Measurements from ENCODE around the gene CDH4. TPM values are rescaled to one million over a fixed set of nuclear protein-coding genes. Genes with fewer than 3 reads are reported as not detected.

Gene CDH4
- total RNA-seq, 1 experiment from 2014 or later: not detected

DNA sequence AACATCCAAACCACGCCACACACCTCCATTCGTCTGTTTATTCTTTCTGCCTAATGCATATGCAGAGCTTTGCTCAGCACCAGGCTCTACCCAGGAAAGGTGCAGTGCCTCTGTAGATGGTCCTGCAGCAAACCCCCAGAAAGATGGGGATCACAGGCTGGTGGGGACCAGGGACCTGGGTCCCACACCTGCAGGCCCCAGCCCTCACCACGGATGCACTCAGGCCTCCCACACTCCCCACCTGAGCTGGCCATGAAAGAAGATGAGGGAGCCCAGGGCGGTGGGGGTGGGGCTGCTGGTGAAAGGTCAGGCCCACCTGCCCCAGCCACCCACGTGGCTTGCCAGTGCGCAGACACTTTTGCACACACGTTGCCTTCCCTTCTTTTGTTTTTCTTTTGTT, 595.9 kb downstream of the CDH4 start:
- BruUV-seq (replicated peaks): no TSS peak

GRCh38 chr20:61848851-61849250, 596.8 kb downstream of the CDH4 start:
- H3K36me3 ChIP-seq (ENCODE audit: control insufficient read depth, insufficient read depth, low read length): no peaks in the 10 kb centered on the region
- no peaks in the 10 kb centered on the region; the same call in 1 of the 2 replicates for H3K27me3 ChIP-seq (ENCODE audit: control insufficient read depth, insufficient read depth, low read length)
- no peaks in the 10 kb centered on the region for H3K4me1 ChIP-seq (ENCODE audit: control insufficient read depth, insufficient read depth, low read length)
- in situ Hi-C loops (cut with HindIII; ENCODE audit: low pct_unique_long_range_greater_than_20kb, low sequenced_read_pairs): no loop called here
- H3K27ac ChIP-seq (ENCODE audit: low read length): no peak overlapping the region
- CTCF ChIA-PET: no interaction called here
- no TSS peak for BruUV-seq (replicated peaks)
- TF ChIP-seq REST (IDR thresholded peaks at IDR 0.05; ENCODE audit: insufficient read depth in 1 of 2, low read depth in 2 of 2, low read length in 1 of 2) (no peak), TCF7L2 (IDR thresholded peaks at IDR 0.05; ENCODE audit: low read depth, low read length) (no peak), SIN3A (IDR thresholded peaks at IDR 0.05; ENCODE audit: borderline replicate concordance, insufficient read depth, low read depth, low read length) (no peak), POLR2AphosphoS5 (IDR thresholded peaks at IDR 0.05; ENCODE audit: low read depth, low read length) (no peak)
- TF ChIP-seq, protein P1, sequence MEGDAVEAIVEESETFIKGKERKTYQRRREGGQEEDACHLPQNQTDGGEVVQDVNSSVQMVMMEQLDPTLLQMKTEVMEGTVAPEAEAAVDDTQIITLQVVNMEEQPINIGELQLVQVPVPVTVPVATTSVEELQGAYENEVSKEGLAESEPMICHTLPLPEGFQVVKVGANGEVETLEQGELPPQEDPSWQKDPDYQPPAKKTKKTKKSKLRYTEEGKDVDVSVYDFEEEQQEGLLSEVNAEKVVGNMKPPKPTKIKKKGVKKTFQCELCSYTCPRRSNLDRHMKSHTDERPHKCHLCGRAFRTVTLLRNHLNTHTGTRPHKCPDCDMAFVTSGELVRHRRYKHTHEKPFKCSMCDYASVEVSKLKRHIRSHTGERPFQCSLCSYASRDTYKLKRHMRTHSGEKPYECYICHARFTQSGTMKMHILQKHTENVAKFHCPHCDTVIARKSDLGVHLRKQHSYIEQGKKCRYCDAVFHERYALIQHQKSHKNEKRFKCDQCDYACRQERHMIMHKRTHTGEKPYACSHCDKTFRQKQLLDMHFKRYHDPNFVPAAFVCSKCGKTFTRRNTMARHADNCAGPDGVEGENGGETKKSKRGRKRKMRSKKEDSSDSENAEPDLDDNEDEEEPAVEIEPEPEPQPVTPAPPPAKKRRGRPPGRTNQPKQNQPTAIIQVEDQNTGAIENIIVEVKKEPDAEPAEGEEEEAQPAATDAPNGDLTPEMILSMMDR (IDR thresholded peaks at IDR 0.05): no peak
- intact Hi-C loops (cut with micrococcal nuclease; ENCODE audit: unreplicated experiment): no loop called here
- DNase-seq (ENCODE audit: low read depth, low spot score) (no peak), ATAC-seq (no peak)
- POLR2A ChIA-PET: no interaction called here
- H3K4me3 ChIP-seq (ENCODE audit: low read depth in 2 of 2, low read length in 2 of 2): no peak overlapping the region
- H3K9me3 ChIP-seq (ENCODE audit: control insufficient read depth, insufficient read depth, low read depth, low read length): no peaks in the 10 kb centered on the region

More for the DNA sequence above, 595.9 kb downstream of the CDH4 start:
- ChIA-PET CTCF (no interaction called here), POLR2A (interaction anchor here (0.5 kb wide), 1 partner anchor 1751 kb away, joined by 3 read pairs; no protein-coding TSS in a partner anchor)
- H3K4me1 ChIP-seq (ENCODE audit: control insufficient read depth, insufficient read depth, low read length): no peaks in the 10 kb centered on the region
- no peak for TF ChIP-seq POLR2AphosphoS5 (IDR thresholded peaks at IDR 0.05; ENCODE audit: low read depth, low read length)
- no peak overlapping the region for H3K4me3 ChIP-seq (ENCODE audit: low read depth in 2 of 2, low read length in 2 of 2)
- no peaks in the 10 kb centered on the region for H3K36me3 ChIP-seq (ENCODE audit: control insufficient read depth, insufficient read depth, low read length)
- no peak for ATAC-seq
- in situ Hi-C loops (cut with HindIII; ENCODE audit: low pct_unique_long_range_greater_than_20kb, low sequenced_read_pairs): no loop called here
- H3K27ac ChIP-seq (ENCODE audit: low read length): no peak overlapping the region
- intact Hi-C loops (cut with micrococcal nuclease; ENCODE audit: unreplicated experiment): no loop called here
- no peaks in the 10 kb centered on the region; the same call in 1 of the 2 replicates for H3K27me3 ChIP-seq (ENCODE audit: control insufficient read depth, insufficient read depth, low read length)
- H3K9me3 ChIP-seq (ENCODE audit: control insufficient read depth, insufficient read depth, low read depth, low read length): no peaks in the 10 kb centered on the region
- DNase-seq (ENCODE audit: low read depth, low spot score): no peak

DNA sequence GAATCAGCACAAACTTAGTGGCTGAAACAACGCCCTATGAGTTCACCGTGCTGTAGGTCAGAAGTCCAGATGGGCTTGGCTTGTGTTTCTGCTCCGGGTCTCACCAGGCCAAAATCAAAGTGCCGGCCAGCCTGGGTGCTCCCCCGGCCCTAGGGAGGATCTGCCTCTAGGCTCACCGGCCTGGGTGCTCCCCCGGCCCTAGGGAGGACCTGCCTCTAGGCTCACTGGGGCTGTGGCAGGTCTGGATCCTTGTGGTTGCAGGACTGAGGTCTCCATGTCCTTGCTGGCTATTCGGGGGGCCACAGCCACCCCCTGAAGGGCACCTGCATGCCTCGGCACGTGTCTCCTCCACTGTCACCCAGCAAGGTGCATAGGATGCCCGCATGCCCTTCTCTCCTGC, 597.3 kb downstream of the CDH4 start:
- intact Hi-C loops (cut with micrococcal nuclease; ENCODE audit: unreplicated experiment): no loop called here
- TF ChIP-seq, protein P1 (IDR thresholded peaks at IDR 0.05): no peak
- TF ChIP-seq TCF7L2 (IDR thresholded peaks at IDR 0.05; ENCODE audit: low read depth, low read length): no peak
- TF ChIP-seq SIN3A (IDR thresholded peaks at IDR 0.05; ENCODE audit: borderline replicate concordance, insufficient read depth, low read depth, low read length): no peak
- no peak for TF ChIP-seq REST (IDR thresholded peaks at IDR 0.05; ENCODE audit: insufficient read depth in 1 of 2, low read depth in 2 of 2, low read length in 1 of 2)
- TF ChIP-seq POLR2AphosphoS5 (IDR thresholded peaks at IDR 0.05; ENCODE audit: low read depth, low read length): no peak
- no peaks in the 10 kb centered on the region for H3K4me1 ChIP-seq (ENCODE audit: control insufficient read depth, insufficient read depth, low read length)
- H3K27ac ChIP-seq (ENCODE audit: low read length): no peak overlapping the region
- DNase-seq (ENCODE audit: low read depth, low spot score): no peak
- no peak overlapping the region for H3K4me3 ChIP-seq (ENCODE audit: low read depth in 2 of 2, low read length in 2 of 2)
- ChIA-PET CTCF (no interaction called here), POLR2A (no interaction called here)
- no peaks in the 10 kb centered on the region for H3K36me3 ChIP-seq (ENCODE audit: control insufficient read depth, insufficient read depth, low read length)
- no TSS peak for BruUV-seq (replicated peaks)
- H3K27me3 ChIP-seq (ENCODE audit: control insufficient read depth, insufficient read depth, low read length): no peaks in the 10 kb centered on the region; the same call in 1 of the 2 replicates
- in situ Hi-C loops (cut with HindIII; ENCODE audit: low pct_unique_long_range_greater_than_20kb, low sequenced_read_pairs): no loop called here
- no peak for ATAC-seq
- H3K9me3 ChIP-seq (ENCODE audit: control insufficient read depth, insufficient read depth, low read depth, low read length): no peaks in the 10 kb centered on the region
